ENCODE results near the gene TMTC1. TPM values are rescaled to one million over a fixed set of nuclear protein-coding genes. Genes with fewer than 3 reads are reported as not detected.

The TMTC1 gene
- total RNA-seq, 1 experiment from 2014 or later: 109 TPM

- BruUV-seq (replicated peaks): no TSS peak
- Mint-ChIP-seq H3K9me3 (ENCODE audit: unreplicated experiment) (no peaks in the 10 kb centered on the region), H3K4me3 (ENCODE audit: unreplicated experiment) (no peak overlapping the region), H3K27ac (ENCODE audit: low read depth, unreplicated experiment) (peak overlapping the region; percentile 72), H3K36me3 (ENCODE audit: insufficient read depth, unreplicated experiment) (peaks cover 86% of the 10 kb centered on the region), H3K27me3 (ENCODE audit: insufficient read depth, unreplicated experiment) (no peaks in the 10 kb centered on the region), H3K4me1 (ENCODE audit: insufficient read depth, unreplicated experiment) (peaks cover 33% of the 10 kb centered on the region)
- no peak for TF ChIP-seq CTCF (IDR thresholded peaks at IDR 0.05; ENCODE audit: unreplicated experiment)
- intact Hi-C loops (cut with micrococcal nuclease): no loop called here
- CTCF ChIA-PET: interaction anchor here (1.0 kb wide), 1 partner anchor 47 kb away, joined by 3 read pairs; no protein-coding TSS in a partner anchor
- no peak for DNase-seq (ENCODE audit: unreplicated experiment)
- POLR2A ChIA-PET: interaction anchor here (0.6 to 3.2 kb wide), 6 partner anchors 8 to 77 kb away, joined by 3 to 21 read pairs (median 4); no protein-coding TSS in a partner anchor
Measured at GRCh38 chr12:29734305-29734704, 49.4 kb downstream of the TMTC1 start.

- intact Hi-C loops (cut with micrococcal nuclease): no loop called here
- Mint-ChIP-seq H3K27me3 (ENCODE audit: insufficient read depth, unreplicated experiment) (no peaks in the 10 kb centered on the region), H3K36me3 (ENCODE audit: insufficient read depth, unreplicated experiment) (peaks cover 86% of the 10 kb centered on the region), H3K9me3 (ENCODE audit: unreplicated experiment) (no peaks in the 10 kb centered on the region), H3K27ac (ENCODE audit: low read depth, unreplicated experiment) (peak overlapping the region; percentile 72), H3K4me3 (ENCODE audit: unreplicated experiment) (no peak overlapping the region), H3K4me1 (ENCODE audit: insufficient read depth, unreplicated experiment) (peaks cover 35% of the 10 kb centered on the region)
- no TSS peak for BruUV-seq (replicated peaks)
- DNase-seq (ENCODE audit: unreplicated experiment): no peak
- CTCF ChIA-PET: interaction anchor here (1.0 kb wide), 1 partner anchor 9 kb away, joined by 3 read pairs; no protein-coding TSS in a partner anchor
- no peak for TF ChIP-seq CTCF (IDR thresholded peaks at IDR 0.05; ENCODE audit: unreplicated experiment)
- POLR2A ChIA-PET: interaction anchor here (1.3 to 3.2 kb wide), 3 partner anchors 10 to 94 kb away, joined by 4 to 21 read pairs (median 14); no protein-coding TSS in a partner anchor
Measured at GRCh38 chr12:29733501-29733900, 50.2 kb downstream of the TMTC1 start.

- no peaks in the 10 kb centered on the region for H3K27me3 Mint-ChIP-seq (ENCODE audit: insufficient read depth, unreplicated experiment)
- ChIA-PET POLR2A (interaction anchor here (1.3 to 3.2 kb wide), 4 partner anchors 10 to 93 kb away, joined by 4 to 21 read pairs (median 11); no protein-coding TSS in a partner anchor), CTCF (interaction anchor here (1.0 kb wide), 1 partner anchor 10 kb away, joined by 3 read pairs; no protein-coding TSS in a partner anchor)
- H3K36me3 Mint-ChIP-seq (ENCODE audit: insufficient read depth, unreplicated experiment): peaks cover 84% of the 10 kb centered on the region
- peak; percentile 66 for DNase-seq (ENCODE audit: unreplicated experiment)
- no peak overlapping the region for H3K4me3 Mint-ChIP-seq (ENCODE audit: unreplicated experiment)
- no TSS peak for BruUV-seq (replicated peaks)
- peaks cover 35% of the 10 kb centered on the region for H3K4me1 Mint-ChIP-seq (ENCODE audit: insufficient read depth, unreplicated experiment)
- H3K9me3 Mint-ChIP-seq (ENCODE audit: unreplicated experiment): no peaks in the 10 kb centered on the region
- TF ChIP-seq CTCF (IDR thresholded peaks at IDR 0.05; ENCODE audit: unreplicated experiment): no peak
- intact Hi-C loops (cut with micrococcal nuclease): no loop called here
- H3K27ac Mint-ChIP-seq (ENCODE audit: low read depth, unreplicated experiment): peak overlapping the region; percentile 72
Measured at GRCh38 chr12:29733060-29733459, 50.7 kb downstream of the TMTC1 start.

- intact Hi-C loops (cut with micrococcal nuclease): no loop called here
- H3K4me3 Mint-ChIP-seq (ENCODE audit: unreplicated experiment): no peak overlapping the region
- no peaks in the 10 kb centered on the region for H3K9me3 Mint-ChIP-seq (ENCODE audit: unreplicated experiment)
- H3K4me1 Mint-ChIP-seq (ENCODE audit: insufficient read depth, unreplicated experiment): peaks cover 35% of the 10 kb centered on the region
- BruUV-seq (replicated peaks): no TSS peak
- CTCF ChIA-PET: interaction anchor here (1.0 kb wide), 1 partner anchor 10 kb away, joined by 3 read pairs; no protein-coding TSS in a partner anchor
- H3K27ac Mint-ChIP-seq (ENCODE audit: low read depth, unreplicated experiment): peak overlapping the region; percentile 72
- no peak for DNase-seq (ENCODE audit: unreplicated experiment)
- no peak for TF ChIP-seq CTCF (IDR thresholded peaks at IDR 0.05; ENCODE audit: unreplicated experiment)
- H3K36me3 Mint-ChIP-seq (ENCODE audit: insufficient read depth, unreplicated experiment): peaks cover 85% of the 10 kb centered on the region
- POLR2A ChIA-PET: interaction anchor here (1.3 to 2.7 kb wide), 4 partner anchors 10 to 93 kb away, joined by 4 to 14 read pairs (median 6); no protein-coding TSS in a partner anchor
- H3K27me3 Mint-ChIP-seq (ENCODE audit: insufficient read depth, unreplicated experiment): no peaks in the 10 kb centered on the region
Measured at GRCh38 chr12:29732593-29732992, 51.1 kb downstream of the TMTC1 start.

All from MCF 10A (cell line).